Measurements from ENCODE around the gene RYR2.
"Not testable (repeated sequence)": the region's sequence is repeated elsewhere in the genome, so short reads cannot be mapped to it uniquely, and the experiment has no call there.

Gene RYR2

GRCh38 chr1:237146241-237146640 is 104.3 kb downstream of the RYR2 start:
- no peak for DNase-seq (ENCODE audit: low spot score)

DNA sequence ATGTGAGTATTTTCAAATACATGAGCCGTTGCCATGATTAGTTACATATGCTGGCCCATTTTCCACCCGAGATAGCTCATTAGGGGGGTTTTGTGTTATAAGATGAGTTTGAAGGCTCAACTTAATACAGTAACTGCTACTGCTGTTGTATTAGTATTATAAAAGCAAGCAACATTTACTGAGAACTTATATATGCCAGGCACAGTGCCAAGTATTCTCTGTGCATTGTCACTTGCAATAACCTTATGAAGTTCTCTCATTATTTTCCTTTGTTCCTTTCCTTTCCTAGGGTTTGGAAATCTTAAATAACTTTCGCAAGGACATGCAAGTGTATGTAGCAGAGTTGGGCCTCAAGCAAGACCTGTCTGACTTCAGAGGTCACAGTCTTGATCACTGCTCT is 107.9 kb downstream of the RYR2 start:
- DNase-seq (ENCODE audit: low spot score) = no peak

DNA sequence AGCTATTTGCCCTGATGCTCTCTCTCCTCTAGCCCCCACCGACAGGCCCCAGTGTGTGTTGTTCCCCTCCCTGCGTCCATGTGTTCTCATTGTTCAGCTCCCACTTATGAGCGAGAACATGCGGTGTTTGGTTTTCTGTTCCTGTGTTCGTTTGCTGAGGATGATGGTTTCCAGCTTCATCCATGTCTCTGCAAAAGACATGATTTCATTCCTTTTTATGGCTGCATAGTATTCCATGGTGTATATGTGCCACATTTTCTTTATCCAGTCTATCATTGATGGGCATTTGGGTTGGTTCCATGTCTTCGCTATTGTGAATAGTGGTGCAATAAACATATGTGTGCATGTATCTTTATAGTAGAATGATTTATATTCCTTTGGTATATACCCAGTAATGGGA is 110.0 kb downstream of the RYR2 start:
- DNase-seq (ENCODE audit: low spot score) = not testable (repeated sequence)

DNA sequence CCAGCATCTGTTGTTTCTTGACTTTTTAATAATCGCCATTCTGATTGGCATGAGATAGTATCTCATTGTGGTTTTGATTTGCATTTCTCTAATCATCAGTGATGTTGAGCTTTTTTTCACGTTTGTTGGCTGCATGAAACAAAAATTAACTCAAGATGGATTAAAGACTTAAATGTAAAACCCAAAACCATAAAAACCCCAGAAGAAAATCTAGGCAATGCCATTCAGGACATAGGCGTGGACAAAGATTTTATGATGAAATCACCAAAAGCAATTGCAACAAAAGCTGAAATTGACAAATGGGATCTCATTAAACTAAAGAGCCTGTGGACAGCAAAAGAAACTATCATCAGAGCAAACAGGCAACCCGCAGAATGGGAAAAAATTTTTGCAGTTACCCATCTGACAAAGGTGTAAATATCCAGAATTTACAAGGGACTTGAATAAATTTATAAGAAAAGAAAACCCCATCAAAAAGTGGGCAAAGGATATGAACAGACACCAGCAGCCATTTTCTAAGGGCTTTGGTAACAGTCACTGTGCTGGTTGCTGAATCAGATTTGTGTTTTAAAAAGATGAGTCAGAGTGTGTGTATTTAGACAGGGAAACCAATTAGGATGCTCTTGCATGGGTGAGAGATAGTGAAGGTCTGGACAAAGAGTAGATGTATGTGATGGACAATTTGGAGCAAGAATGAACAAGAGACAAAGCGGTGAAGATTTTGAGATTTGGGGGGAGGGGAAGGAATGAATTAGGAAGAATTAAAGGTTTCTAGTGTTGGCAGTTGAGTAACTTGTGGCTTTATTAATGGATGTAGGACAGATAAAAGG is 110.7 kb downstream of the RYR2 start:
- DNase-seq (ENCODE audit: low spot score) = no peak

GRCh38 chr1:237154157-237154556 is 112.2 kb downstream of the RYR2 start:
- DNase-seq (ENCODE audit: low spot score) = no peak

- no peak for DNase-seq (ENCODE audit: low spot score)
Observed at GRCh38 chr1:237164406-237165352, 122.7 kb downstream of the RYR2 start.

GRCh38 chr1:237166086-237166485 is 124.1 kb downstream of the RYR2 start:
- no peak for DNase-seq (ENCODE audit: low spot score)

DNA sequence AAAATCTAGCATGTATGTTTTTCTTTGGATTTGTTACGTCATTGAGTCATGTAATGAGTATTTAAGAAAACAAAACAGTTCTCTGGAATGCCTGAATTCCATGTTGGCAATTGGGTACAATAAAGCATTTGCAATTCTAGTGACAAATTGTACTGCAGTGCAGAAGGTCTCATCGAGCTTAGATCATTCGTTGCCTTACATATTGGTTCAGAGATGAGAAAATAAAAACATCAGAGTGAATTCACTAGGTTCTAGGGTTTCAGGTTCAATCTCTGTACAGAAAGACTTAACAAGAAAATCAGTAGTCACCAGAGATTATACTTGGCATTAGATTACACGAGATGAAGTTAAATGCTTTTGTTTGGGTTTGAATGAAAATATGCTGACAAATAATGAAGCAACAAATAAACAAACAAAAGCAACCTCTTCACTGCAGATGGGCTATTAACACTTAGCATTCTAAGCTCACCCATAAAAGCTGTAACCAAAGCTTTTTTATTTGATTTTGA is 124.7 kb downstream of the RYR2 start:
- no peak for DNase-seq (ENCODE audit: low spot score)

GRCh38 chr1:237170149-237170548 is 128.2 kb downstream of the RYR2 start:
- DNase-seq (ENCODE audit: low spot score) = no peak

DNA sequence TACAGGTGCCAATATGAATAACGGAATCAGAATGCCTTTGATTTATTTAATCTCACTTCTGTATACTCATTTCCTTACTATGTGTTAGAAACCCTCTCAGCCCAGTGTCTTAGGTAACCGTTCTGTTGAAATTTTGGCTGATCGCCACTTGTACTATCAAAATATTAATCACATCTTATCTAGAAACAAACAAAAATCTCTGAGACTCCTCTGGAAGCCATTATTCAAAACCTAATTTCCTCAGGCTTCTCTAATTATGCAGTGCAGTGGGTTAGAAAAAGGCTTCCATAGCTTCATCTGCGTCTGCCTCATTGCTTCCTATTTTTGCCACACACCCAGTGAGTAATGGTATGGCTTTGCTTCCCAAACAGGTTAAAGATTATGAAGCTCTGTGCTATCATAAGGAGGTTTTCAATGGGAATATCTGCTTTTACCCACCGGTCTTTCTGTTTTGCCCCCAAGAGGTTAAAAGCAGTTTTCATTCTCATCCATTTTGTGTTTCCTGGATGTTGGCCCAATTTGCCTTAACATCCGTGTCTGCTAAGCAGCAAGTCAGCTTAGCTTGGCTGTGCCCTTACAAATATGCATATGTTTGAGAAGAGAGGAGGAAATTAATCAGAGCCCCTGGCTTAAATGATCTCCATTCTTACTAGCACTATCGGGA is 129.6 kb downstream of the RYR2 start:
- no peak for DNase-seq (ENCODE audit: low spot score)

DNA sequence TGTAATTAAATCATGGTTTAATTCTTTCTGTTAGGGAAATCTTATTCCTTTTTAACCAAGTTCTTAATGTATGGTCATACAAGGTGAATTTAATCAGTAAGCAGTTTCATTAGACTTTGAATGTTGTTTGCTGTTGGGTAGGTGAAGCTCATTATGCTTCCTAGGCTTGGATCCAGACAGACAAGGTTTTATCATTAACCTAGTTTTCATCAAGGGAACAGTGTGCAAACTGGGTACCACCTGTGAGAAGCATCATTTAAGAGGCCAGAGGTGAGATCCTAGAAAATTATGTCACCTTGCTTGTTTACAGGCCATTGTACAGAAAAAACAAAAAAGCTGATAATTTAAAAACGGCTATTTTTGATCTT is 130.1 kb downstream of the RYR2 start:
- DNase-seq (ENCODE audit: low spot score) = no peak

- DNase-seq (ENCODE audit: low spot score) = no peak
Observed at GRCh38 chr1:237179503-237179902, 137.5 kb downstream of the RYR2 start.

GRCh38 chr1:237180256-237180655 is 138.3 kb downstream of the RYR2 start:
- no peak for DNase-seq (ENCODE audit: low spot score)

GRCh38 chr1:237181743-237182317 is 139.8 kb downstream of the RYR2 start:
- no peak for DNase-seq (ENCODE audit: low spot score)

DNA sequence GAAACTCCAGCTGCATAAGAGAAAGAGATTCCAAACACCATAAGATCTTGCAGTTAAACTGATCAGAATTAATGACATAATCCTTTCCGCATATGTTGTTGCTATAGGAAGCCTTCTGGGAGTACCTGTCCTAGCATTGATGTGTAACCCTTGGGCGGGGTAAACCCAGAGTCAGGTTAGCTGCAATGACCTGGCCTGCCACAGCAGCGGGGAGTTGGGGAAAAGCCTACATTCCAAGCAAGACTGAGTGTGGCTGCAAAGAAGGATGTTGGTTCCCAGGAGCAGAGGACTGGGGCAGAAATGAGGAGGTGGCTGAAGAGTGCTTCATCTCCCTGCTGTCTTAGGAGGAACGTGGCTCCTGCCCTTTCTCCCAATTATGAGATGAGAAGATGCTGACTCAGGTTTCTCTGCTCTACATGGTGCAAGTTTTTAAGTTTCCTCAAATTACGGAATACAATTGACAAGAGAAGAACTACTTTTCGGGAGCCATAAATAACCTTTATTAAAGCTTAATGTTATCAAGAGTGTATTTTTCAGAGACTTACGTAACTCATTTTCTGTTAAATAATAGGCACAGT is 142.1 kb downstream of the RYR2 start:
- DNase-seq (ENCODE audit: low spot score) = no peak

GRCh38 chr1:237186675-237187074 is 144.7 kb downstream of the RYR2 start:
- DNase-seq (ENCODE audit: low spot score) = no peak

DNA sequence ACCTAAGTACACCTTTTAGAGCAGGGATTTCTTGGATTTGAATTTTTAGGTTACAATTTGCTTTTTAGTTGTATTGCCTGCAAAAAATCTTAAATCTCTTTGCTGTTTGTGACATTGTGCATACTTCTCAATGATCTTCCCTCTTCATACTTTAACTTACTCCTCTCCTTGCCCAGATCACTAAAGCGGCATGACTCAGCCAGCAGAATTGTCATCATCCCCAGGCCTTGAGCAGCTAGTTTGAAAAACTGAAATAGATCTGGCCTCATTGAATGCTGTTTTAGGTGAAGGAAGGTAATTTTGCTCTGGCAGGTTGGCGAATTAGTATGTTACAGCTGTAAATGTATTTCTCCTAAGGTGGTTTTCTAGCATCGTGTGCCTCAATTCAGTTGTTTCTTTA is 145.9 kb downstream of the RYR2 start:
- DNase-seq (ENCODE audit: low spot score) = no peak

GRCh38 chr1:237191403-237191802 is 149.4 kb downstream of the RYR2 start:
- DNase-seq (ENCODE audit: low spot score) = no peak

- no peak for DNase-seq (ENCODE audit: low spot score)
Observed at GRCh38 chr1:237197470-237198425, 155.8 kb downstream of the RYR2 start.

DNA sequence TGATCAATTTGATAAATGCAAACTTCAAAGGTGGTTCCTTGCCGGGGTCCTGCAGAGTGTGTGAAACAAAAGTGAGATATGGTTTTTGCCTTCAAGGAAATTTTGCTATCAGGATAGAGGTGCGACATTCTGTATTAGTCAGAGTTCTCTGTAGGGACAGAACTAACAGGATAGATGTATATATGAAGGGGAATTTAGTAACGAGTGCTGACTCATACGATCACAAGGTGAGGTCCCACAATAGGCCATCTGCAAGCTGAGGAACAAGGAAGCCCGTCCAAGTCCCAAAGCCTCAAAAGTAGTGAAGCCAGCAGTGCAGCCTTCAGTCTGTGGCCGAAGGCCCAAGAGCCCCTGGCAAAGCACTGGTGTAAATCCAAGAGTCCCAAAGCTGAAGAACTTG is 157.0 kb downstream of the RYR2 start:
- DNase-seq (ENCODE audit: low spot score) = no peak

All from kidney capillary endothelial cell (primary cell).